HS-5 (cell line): ENCODE measurements around the gene AP1AR.
"Not testable (repeated sequence)": the region's sequence is repeated elsewhere in the genome, so short reads cannot be mapped to it uniquely, and the experiment has no call there.

ENCODE experiments used
- DNase-seq: peaks from one replicate; pipeline ENCODE4 v3.0.0-alpha.2; 2012; ENCODE audit warnings: low read depth

Gene AP1AR

GRCh38 chr4:112279025-112279881 is 47.7 kb downstream of the AP1AR start:
- no peak for DNase-seq

- DNase-seq = no peak
These were observed 48.3 kb downstream of the AP1AR start for GRCh38 chr4:112279882-112280315.

DNA sequence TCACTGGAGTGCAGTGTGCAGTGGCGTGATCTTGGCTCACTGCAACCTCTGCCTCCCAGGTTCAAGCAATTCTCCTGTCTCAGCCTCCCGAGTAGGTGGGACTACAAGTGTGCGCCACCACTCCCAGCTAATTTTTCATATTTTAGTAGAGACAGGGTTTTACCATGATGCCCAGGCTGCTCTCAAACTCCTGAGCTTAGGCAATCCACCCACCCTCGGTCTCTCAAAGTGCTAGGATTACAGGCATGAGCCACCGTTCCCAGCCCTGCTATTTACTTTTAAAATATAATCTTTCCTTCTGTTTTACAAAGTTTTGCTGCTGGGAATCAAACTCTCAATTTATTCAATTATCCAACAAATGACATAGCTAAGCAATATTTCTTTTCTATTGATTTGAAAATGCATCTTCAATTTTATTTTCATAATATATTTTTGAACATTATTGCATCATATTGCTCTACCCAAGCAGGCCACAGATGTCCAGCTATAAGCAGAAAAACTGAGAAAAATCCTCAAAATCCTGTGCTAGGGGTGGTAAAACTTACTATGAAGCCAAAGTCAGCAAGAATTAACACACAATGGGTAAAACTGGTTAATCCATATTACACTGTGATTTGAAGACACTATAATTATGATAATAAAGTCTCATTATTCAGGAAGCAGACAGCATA is 48.9 kb downstream of the AP1AR start:
- no peak for DNase-seq

GRCh38 chr4:112281895-112282398 is 50.4 kb downstream of the AP1AR start:
- DNase-seq = not testable (repeated sequence)

DNA sequence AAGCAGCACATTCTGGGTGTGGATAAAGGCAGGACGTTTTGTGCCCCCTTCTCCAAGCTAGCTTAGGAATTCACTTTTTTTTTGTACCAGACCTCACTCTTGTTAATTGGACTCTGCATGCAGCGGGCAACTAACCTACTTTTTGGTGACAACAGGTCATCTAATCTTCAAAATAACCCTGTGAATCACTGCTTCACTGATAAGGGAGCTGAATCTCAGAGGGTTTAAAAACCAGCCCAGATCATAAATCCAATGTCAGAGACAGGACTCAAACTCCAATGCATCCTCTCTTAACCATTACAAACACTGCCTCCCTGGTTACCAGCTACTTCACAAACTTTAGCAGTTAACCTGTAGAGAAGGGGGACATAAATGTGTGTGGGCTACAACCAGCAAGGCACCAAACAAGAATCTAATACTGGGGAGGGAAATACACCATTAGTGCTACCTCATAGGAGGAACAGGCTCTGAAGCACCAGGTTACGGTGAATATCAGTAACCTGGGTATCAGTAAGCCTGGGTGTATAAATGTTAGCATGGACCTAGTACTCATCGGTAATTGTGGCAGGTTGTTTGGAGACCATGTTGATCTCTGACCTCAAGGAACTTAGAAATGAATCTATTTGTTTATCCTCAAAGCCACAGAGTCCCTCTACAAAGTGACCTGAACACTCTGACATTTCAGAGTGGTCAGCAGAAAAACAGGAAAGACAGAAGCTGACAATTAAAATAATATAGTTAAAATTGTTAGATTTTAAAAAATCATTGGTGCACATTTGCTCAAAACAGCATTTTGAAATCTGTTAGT is 51.5 kb downstream of the AP1AR start:
- no peak for DNase-seq

- DNase-seq = no peak
These were observed 52.6 kb downstream of the AP1AR start for GRCh38 chr4:112284166-112284565.

DNA sequence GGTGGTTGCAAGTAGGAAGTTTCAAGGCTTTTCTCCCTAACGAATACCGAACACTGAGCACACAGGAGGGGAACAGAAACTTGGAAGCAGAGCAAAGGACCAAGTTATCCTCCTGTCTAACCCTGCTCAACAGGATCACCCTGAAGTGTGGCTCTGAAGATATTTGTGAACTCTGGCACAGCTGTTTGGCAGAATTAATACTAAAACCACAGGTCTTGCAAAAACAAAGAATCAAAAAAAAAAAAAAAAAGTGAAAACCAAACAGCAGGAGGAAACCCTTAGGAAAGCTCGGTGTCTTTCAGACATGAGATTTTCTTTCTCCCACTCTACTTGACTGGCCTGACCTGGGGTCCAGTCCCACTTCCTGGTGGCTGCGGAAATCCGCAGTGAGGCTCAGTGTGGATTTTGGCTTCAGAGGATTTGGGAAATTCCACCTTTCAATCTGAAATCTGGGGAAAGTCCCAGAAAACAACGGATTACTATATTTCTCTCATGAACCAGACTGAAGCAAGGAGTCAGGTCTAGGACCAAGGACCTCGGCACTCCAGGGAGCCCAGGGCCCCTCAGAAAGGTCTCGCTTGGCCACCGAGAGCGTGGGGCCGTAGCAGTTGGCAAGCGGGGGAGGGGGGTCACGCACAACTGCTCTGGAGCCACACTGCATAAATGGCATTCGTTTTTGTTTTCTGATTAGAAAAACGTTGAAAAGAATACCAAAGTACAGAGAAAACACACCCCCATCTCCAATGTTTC is 53.2 kb downstream of the AP1AR start:
- no peak for DNase-seq

- no peak for DNase-seq
These were observed 55.8 kb downstream of the AP1AR start for GRCh38 chr4:112287258-112287989.

DNA sequence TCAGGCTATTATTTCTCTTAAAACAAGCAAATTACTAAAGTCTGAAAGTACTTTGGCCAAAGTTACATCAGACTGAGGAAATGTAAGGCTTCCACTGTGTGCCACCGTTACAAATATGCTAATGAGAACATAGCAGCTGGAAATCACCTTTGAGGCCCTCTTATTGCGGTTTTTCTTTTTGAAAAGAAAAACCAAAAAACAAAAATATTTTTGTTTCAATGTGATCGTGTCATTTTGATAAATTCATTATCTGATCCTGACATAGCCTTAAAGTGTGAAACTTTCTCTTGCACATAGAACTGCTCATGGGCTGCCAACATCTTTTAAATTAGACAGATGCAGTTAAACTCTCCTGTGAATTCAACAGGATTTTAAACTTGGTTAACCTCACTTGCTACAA is 56.9 kb downstream of the AP1AR start:
- DNase-seq = no peak

DNA sequence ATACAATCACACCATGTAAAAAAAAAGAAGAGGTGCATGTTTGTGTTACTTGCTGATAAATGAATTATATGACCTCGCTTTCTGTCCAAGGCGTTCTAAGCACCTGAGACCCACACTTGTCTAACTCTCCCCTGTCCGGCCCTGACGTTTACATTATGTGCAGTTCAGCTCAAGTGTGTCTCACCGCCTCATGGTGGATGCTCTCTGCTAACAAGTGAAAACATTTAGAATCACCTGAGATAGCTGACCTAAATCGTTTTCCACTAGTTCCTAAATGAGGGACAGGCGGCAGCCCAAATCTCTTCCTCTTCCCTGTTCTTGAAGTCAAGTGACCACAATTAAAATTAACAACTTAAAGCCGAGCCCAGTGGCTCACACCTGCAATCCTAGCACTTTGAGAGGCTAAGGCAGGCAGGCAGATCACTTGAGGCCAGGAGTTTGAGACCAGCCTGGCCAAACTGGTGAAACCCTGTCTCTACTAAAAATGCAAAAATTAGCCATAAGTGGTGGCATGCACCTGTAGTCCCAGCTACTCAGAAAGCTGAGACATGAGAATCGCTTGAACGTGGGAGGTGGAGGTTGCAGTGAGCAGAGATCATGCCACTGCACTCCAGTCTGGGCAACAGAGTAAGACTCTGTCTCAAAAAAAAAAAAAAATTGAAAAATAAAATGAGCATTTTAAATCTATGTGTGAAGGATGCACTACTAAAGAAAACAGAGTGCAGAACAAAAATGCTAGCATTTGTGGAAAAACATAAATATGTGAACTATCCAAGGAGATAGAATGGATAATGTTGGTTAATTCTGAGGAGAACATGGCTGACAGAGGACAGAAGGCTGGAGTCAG is 58.0 kb downstream of the AP1AR start:
- DNase-seq = no peak

- DNase-seq = no peak
These were observed 58.8 kb downstream of the AP1AR start for GRCh38 chr4:112290341-112290740.

GRCh38 chr4:112296949-112297880 is 65.6 kb downstream of the AP1AR start, which contains the start of gene ALPK1:
TSS of gene ALPK1 (plus strand) at chr4:112297369.
- peak; percentile 57 for DNase-seq

DNA sequence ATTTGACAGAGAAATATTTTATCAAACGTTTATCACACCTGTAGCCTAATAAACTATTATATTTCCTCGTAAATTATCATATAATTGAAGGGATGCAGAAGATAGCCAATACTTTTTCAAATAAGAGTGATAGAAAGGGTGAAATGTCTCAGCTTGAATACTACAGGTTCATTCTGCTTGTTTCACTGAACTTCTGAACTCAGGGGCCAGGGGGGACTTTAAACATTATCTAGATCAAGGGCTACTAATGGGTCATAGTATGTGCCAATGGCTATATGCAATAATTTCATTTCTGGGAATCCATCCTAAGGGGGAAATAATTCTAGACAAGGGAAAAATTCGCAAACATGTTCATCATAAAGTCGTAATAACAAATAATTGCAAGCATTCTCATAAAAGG is 68.1 kb downstream of the AP1AR start:
- DNase-seq = no peak

DNA sequence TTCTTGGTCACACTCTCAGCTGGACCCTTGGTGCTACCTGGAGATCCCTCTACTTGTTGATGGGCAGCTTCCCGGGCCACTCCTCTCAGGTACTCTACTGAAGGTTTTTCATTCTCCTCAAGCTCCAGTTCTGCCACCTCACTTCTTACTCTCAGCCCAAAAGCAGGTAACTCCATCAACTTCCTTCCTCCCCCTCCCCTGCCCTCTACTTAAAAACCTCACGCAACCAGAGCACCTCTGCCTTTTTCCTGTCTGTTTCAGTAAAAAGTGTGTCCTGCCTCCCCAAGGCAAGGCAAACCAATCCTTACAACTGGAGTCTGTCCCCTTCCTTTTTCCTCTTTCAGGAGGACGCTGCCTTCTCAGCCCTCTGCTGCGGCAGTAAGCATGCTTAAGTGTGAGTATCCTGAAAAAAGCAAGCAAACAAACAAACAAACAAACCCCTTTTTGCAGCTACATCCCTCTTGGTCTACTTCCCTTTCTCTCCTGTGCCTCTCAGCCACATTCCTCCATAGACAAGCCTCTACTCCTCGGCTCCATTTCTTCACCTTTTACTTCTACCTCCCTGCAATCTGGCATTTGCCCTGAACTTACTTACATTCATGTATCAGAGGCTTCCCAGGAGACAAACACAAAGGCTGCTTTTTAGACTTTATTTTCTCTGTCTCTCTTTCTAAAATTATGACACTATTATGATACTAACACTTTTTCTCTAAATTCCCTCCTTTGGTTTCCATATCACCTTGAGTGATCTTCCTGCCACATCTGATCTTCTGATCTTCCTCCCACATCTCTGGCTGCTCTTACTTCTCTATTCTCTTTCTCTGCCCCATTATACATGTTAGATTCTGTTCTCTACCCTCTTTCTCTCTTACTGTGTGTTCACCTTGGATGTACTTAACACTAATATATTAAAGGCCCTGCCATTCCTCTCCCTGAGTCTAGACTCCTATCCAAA is 71.0 kb downstream of the AP1AR start:
- DNase-seq = no peak

DNA sequence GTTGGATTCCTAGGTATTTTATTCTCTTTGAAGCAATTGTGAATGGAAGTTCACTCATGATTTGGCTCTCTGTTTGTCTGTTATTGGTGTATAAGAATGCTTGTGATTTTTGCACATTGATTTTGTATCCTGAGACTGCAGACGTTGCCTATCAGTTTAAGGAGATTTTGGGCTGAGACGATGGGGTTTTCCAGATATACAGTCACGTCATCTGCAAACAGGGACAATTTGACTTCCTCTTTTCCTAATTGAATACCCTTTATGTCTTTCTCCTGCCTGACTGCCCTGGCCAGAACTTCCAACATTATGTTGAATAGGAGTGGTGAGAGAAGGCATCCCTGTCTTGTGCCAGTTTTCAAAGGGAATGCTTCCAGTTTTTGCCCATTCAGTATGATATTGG is 73.9 kb downstream of the AP1AR start:
- DNase-seq = not testable (repeated sequence)

DNA sequence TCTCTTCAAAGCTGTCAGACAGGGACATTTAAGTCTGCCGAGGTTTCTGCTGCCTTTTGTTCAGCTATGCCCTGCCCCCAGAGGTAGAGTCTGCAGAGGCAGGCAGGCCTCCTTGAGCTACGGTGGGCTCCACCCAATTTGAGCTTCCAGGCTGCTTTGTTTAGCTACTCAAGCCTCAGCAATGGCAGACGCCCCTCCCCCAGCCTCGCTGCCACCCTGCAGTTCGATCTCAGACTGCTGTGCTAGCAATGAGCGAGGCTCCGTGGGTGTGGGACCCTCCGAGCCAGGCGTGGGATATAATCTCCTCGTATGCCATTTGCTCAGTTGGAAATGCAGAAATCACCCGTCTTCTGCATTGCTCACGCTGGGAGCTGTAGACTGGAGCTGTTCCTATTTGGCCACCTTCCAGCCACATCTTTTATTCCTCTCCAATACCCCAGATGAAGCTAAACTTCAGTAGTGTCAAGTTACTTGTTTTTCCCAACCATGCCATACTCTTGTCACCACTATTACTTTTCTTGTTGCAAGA is 77.7 kb downstream of the AP1AR start:
- DNase-seq = not testable (repeated sequence)

GRCh38 chr4:112311516-112311915 is 79.9 kb downstream of the AP1AR start:
- DNase-seq = no peak
